GM12872 (cell line): Measurements from ENCODE around the gene IL31RA.

Experiments
- TF ChIP-seq, protein P1 (sequence below): IDR thresholded peaks from 3 replicates; pipeline ENCODE4 v1.5.1; 2011; ENCODE audit warnings: low read depth, mild to moderate bottlenecking, low read length, moderate library complexity; ENCODE audit not compliant: insufficient read depth

IL31RA gene

DNA sequence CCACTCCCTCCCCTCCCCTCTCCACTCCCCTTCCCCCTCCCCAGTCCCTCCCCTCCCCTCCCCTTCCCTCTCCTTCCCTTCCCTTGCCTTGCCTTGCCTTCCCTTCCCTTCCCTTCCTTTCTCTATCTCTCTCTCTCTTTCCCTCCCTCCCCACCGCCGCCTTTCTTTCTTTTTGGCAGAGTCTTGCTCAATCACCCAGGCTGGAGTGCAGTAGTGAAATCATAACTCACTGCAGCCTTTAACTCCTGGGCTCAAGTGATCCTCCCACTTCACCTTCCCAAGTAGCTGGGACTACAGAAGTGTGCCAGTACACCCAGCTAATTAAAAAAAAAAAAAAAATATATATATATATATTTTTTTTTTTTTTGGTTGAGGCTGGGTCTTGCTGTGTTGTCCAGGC lies 45.5 kb downstream of the IL31RA start:
- TF ChIP-seq, protein P1, sequence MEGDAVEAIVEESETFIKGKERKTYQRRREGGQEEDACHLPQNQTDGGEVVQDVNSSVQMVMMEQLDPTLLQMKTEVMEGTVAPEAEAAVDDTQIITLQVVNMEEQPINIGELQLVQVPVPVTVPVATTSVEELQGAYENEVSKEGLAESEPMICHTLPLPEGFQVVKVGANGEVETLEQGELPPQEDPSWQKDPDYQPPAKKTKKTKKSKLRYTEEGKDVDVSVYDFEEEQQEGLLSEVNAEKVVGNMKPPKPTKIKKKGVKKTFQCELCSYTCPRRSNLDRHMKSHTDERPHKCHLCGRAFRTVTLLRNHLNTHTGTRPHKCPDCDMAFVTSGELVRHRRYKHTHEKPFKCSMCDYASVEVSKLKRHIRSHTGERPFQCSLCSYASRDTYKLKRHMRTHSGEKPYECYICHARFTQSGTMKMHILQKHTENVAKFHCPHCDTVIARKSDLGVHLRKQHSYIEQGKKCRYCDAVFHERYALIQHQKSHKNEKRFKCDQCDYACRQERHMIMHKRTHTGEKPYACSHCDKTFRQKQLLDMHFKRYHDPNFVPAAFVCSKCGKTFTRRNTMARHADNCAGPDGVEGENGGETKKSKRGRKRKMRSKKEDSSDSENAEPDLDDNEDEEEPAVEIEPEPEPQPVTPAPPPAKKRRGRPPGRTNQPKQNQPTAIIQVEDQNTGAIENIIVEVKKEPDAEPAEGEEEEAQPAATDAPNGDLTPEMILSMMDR, result no peak

DNA sequence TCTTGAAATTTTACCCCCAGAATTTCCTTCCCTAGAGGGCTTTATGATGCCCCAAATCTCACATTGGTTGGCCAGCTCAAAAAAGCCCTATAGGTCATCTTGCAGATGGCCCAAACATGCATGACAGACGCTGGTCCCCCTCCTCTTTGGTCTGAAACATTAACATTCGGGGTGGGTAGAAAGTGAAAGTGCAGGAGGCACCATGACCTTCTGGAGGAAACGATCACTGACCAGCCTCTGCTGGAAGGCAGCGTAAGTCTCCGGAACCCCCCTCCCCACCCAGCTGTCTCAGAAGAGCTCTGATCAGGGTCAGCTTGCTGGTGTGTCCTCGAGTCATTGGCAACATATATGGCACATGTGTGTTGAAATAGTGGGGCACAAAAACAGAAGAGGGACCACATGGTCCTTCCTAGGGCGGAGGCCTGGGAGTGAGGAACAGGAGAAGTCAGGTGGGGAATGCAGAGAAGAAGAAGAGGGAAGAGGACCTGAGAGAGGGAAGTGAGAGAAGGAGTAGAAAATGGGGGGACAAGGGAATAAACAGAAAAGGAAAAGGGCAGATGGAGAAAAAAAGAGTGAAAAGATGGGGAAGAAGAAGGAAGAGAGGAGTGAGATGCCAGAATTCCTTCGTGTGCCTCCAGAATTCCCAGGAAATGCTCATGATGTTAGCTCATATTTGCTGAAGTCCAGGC lies 46.2 kb downstream of the IL31RA start:
- TF ChIP-seq, protein P1, result no peak

DNA sequence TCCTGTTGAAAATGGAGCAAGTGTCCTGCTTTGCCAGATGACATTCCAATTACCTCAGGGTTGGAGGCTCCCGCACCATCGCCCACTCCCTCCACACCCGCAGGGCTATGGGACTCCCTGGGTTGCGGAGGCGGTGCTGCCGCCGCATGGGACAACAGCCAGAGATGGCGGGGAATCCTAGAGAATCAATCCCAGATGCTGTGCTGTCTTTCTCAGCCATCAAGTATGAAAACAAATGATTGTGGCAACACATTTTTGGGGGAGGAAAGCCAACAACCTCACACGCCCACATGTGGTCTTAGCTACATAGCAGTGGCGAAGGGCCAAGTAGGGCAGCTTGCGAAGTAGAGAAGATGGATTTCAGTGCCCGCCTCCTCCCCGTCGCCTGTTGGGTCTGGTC lies 46.7 kb downstream of the IL31RA start:
- TF ChIP-seq, protein P1, result no peak

DNA sequence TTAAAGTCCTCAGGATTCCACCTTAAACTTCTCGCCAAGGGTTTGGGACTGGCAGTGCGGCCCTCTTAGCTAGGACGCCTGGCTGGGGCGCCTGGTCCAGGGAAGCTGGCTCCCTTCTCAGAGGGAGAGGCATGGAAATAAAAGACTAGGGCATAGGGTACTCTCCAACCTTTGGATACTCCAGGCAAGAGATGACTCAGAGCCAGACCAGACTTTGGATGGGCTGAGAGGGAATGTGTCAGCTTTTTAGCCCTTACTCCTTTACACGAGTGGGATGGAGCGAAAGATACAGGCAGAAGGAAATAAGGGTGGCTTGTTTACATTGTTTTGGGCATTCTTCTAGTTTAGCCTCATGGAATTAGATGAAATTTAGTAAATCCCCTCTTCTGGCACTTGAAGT lies 48.2 kb downstream of the IL31RA start:
- TF ChIP-seq, protein P1, result no peak

DNA sequence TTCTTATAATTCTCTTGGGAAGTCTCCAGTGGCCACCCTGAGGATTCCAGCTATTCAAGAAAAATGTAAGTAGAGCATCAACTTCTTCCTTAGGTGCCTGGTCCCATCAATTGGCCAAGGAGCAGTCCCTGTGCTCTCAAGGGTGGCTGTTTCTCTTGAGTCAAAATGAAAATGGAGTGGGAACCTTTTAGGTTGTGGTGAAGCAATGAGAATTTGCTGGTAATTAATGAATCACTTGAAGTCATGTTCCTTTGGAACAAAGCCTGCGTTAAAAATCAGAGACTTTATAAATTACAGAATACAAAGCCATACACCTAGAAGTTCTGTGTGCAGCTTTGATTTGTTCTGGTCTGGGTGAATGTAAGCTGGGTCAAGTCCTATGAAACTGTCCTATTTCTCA lies 48.9 kb downstream of the IL31RA start:
- TF ChIP-seq, protein P1, result no peak

DNA sequence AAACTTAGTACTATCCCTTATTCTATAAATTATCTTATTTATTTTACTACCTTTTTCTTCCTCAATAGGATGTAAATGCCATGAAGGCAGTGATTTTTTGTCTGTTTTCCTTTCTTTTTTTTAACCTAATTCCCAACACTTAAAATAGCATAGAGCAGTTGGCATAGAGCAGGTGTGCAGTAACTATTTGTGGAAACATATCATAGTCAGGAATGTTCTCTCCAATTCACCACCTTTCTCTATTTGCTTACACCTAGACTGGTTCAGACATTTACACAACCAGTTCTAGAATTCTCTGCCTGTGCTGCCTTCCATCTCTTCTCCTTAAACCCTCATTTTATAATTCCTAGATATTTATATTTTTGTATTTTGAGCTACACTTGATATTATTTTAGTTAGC lies 49.6 kb downstream of the IL31RA start:
- TF ChIP-seq, protein P1, result no peak

DNA sequence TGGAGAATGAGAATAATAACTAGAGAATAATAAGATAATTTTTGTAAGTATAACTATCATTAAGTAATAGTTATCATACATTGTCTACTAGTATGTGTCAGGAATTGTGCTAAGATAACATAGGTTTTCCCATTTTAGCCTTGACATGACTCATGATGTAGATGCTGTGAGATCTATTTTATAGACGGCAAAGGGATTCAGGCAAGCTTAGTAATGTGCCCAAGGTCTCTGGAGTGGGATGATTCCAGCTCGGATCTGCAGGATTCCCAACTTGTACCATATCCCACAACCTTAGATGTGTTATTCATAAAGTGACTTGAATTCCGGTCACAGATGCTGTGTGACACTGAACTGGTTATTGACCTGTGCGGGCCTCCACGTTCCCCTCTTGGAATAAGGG lies 51.5 kb downstream of the IL31RA start:
- TF ChIP-seq, protein P1, result no peak
